DOHH2 (cell line): ENCODE data around the gene CDCA3.

ENCODE experiments used
- H3F3A ChIP-seq: fragments of 200-600 bp; sonication (generic), shearing (Covaris generic); 2 replicates; pipeline ENCODE4 v1.6.0; 2016; ENCODE audit warnings: antibody characterized with exemption, mild to moderate bottlenecking; ENCODE audit not compliant: control insufficient read depth, insufficient read depth
- H3K27ac ChIP-seq: fragments of 200-600 bp; sonication (generic); 2 replicates; pipeline ENCODE4 v1.5.1; 2014; ENCODE audit warnings: low read depth, mild to moderate bottlenecking, low read length, moderate library complexity
- H3K27me3 ChIP-seq: fragments of 200-600 bp; sonication (generic); 2 replicates; pipeline ENCODE4 v1.6.1; 2014; ENCODE audit warnings: mild to moderate bottlenecking, low read length, mixed read lengths; ENCODE audit not compliant: control insufficient read depth
- H3K36me3 ChIP-seq: fragments of 200-600 bp; sonication (generic); 2 replicates; pipeline ENCODE4 v1.6.1; 2014; ENCODE audit warnings: mild to moderate bottlenecking, low read length, moderate library complexity, mixed read lengths; ENCODE audit not compliant: control insufficient read depth
- H3K4me1 ChIP-seq: fragments of 200-600 bp; sonication (generic); 2 replicates; pipeline ENCODE4 v1.6.1; 2014; ENCODE audit warnings: mild to moderate bottlenecking, low read length, mixed read lengths; ENCODE audit not compliant: control insufficient read depth
- H3K4me2 ChIP-seq: fragments of 200-600 bp; sonication (generic); 2 replicates; pipeline ENCODE4 v1.6.0; 2014; ENCODE audit warnings: mild to moderate bottlenecking, low read length, moderate library complexity
- H3K4me3 ChIP-seq: fragments of 200-600 bp; sonication (generic); 2 replicates; pipeline ENCODE4 v1.5.1; 2014; ENCODE audit warnings: mild to moderate bottlenecking, low read length, mixed read lengths
- H3K79me2 ChIP-seq: fragments of 200-600 bp; sonication (generic); 2 replicates; pipeline ENCODE4 v1.6.1; 2014; ENCODE audit warnings: mild to moderate bottlenecking, low read length, mixed read lengths; ENCODE audit not compliant: control insufficient read depth
- H3K9me2 ChIP-seq: fragments of 200-600 bp; sonication (generic); replicated peaks from 2 replicates; pipeline ENCODE4 v1.6.1; 2014; ENCODE audit warnings: mild to moderate bottlenecking, low read length, mixed read lengths; ENCODE audit not compliant: control insufficient read depth
- H3K9me3 ChIP-seq: fragments of 200-600 bp; sonication (generic); 2 replicates; pipeline ENCODE4 v1.6.1; 2014; ENCODE audit warnings: antibody characterized with exemption, low read length, mixed read lengths; ENCODE audit not compliant: control insufficient read depth, insufficient read depth
- H4K20me1 ChIP-seq: fragments of 200-600 bp; sonication (generic); 2 replicates; pipeline ENCODE4 v1.6.0; 2014; ENCODE audit warnings: low read depth, mild to moderate bottlenecking, antibody characterized with exemption, low read length, moderate library complexity; ENCODE audit not compliant: control insufficient read depth, insufficient read depth
- CTCF ChIP-seq: fragments of 200-600 bp; sonication (generic); IDR thresholded peaks from one replicate; pipeline ENCODE4 v1.5.1; 2014; ENCODE audit warnings: antibody characterized with exemption, mild to moderate bottlenecking, low read depth, low read length; ENCODE audit not compliant: poor library complexity, severe bottlenecking
- EZH2phosphoT487 ChIP-seq: fragments of 200-600 bp; sonication (generic); IDR thresholded peaks from 2 replicates; pipeline ENCODE4 v1.6.1; 2017; ENCODE audit warnings: borderline replicate concordance, mild to moderate bottlenecking, antibody characterized with exemption, low read length, moderate library complexity, mixed read lengths

CDCA3 gene

GRCh38 chr12:6819106-6820030 is 31.7 kb downstream of the CDCA3 start:
- TF ChIP-seq CTCF (no peak), EZH2phosphoT487 (no peak)
- Histone ChIP-seq H3K4me2 (no peak overlapping the region), H3K9me2 (no peaks in the 10 kb centered on the region), H3K27me3 (peaks cover 50% of the 10 kb centered on the region), H3K4me3 (no peak overlapping the region), H4K20me1 (no peaks in the 10 kb centered on the region), H3K36me3 (no peaks in the 10 kb centered on the region), H3K4me1 (peaks cover 10% of the 10 kb centered on the region), H3F3A (no peaks in the 10 kb centered on the region), H3K27ac (no peak overlapping the region), H3K9me3 (no peaks in the 10 kb centered on the region), H3K79me2 (no peaks in the 10 kb centered on the region)

- peaks cover 11% of the 10 kb centered on the region for H3K4me1 ChIP-seq
- H3K4me2 ChIP-seq: no peak overlapping the region
- no peaks in the 10 kb centered on the region for H4K20me1 ChIP-seq
- TF ChIP-seq EZH2phosphoT487 (no peak), CTCF (no peak)
- no peak overlapping the region for H3K27ac ChIP-seq
- H3K79me2 ChIP-seq: no peaks in the 10 kb centered on the region
- H3K36me3 ChIP-seq: no peaks in the 10 kb centered on the region
- no peaks in the 10 kb centered on the region for H3F3A ChIP-seq
- H3K9me2 ChIP-seq: no peaks in the 10 kb centered on the region
- peaks cover 53% of the 10 kb centered on the region for H3K27me3 ChIP-seq
- H3K4me3 ChIP-seq: no peak overlapping the region
- no peaks in the 10 kb centered on the region for H3K9me3 ChIP-seq
Observed at GRCh38 chr12:6818645-6819044, 32.4 kb downstream of the CDCA3 start.

GRCh38 chr12:6818222-6818621 is 32.9 kb downstream of the CDCA3 start:
- Histone ChIP-seq H3K9me3 (no peaks in the 10 kb centered on the region), H3K79me2 (no peaks in the 10 kb centered on the region), H3K4me3 (no peak overlapping the region), H3K36me3 (no peaks in the 10 kb centered on the region), H3F3A (no peaks in the 10 kb centered on the region), H3K27me3 (peaks cover 53% of the 10 kb centered on the region), H3K9me2 (no peaks in the 10 kb centered on the region), H3K4me1 (peaks cover 15% of the 10 kb centered on the region), H3K27ac (no peak overlapping the region), H4K20me1 (no peaks in the 10 kb centered on the region), H3K4me2 (no peak overlapping the region)
- TF ChIP-seq EZH2phosphoT487 (no peak), CTCF (no peak)
